Smooth muscle cell (in vitro differentiated cells): ENCODE measurements around the gene CSTF2. TPM values are rescaled to one million over a fixed set of nuclear protein-coding genes. Genes with fewer than 3 reads are reported as not detected.

Experiments
- DNase-seq: peaks from one replicate; lab custom pipeline; 2025; ENCODE audit not compliant: unreplicated experiment; lab: John Stamatoyannopoulos, UW
- H2AFZ ChIP-seq: fragments of 200-600 bp; sonication (generic); 2 replicates; pipeline ENCODE4 v1.6.0; 2016; ENCODE audit warnings: antibody characterized with exemption, low read depth, mild to moderate bottlenecking
- H3F3A ChIP-seq: fragments of 200-600 bp; sonication (generic); 2 replicates; pipeline ENCODE4 v1.6.0; 2017; ENCODE audit warnings: antibody characterized with exemption, low read depth
- H3K27ac ChIP-seq: fragments of 200-600 bp; sonication (generic); 2 replicates; pipeline ENCODE4 v1.5.1; 2016; ENCODE audit warnings: low read depth, mild to moderate bottlenecking
- H3K27me3 ChIP-seq: fragments of 200-600 bp; sonication (generic); 2 replicates; pipeline ENCODE4 v1.6.1; 2016; ENCODE audit warnings: low read depth, mild to moderate bottlenecking
- H3K36me3 ChIP-seq: fragments of 200-600 bp; sonication (generic); 2 replicates; pipeline ENCODE4 v1.5.1; 2016; ENCODE audit warnings: low read depth
- H3K4me1 ChIP-seq: fragments of 200-600 bp; sonication (generic); 2 replicates; pipeline ENCODE4 v1.5.1; 2016; ENCODE audit warnings: low read depth
- H3K4me2 ChIP-seq: fragments of 200-600 bp; sonication (generic); 2 replicates; pipeline ENCODE4 v1.6.0; 2016; ENCODE audit warnings: mild to moderate bottlenecking
- H3K4me3 ChIP-seq: fragments of 200-600 bp; sonication (generic); 2 replicates; pipeline ENCODE4 v1.5.1; 2016; ENCODE audit warnings: mild to moderate bottlenecking
- H3K79me2 ChIP-seq: fragments of 200-600 bp; sonication (generic); 2 replicates; pipeline ENCODE4 v1.6.0; 2016; ENCODE audit warnings: low read depth, mild to moderate bottlenecking
- H3K9ac ChIP-seq: fragments of 200-600 bp; sonication (generic); 2 replicates; pipeline ENCODE4 v1.6.0; 2016; ENCODE audit warnings: low read depth
- H3K9me3 ChIP-seq: fragments of 200-600 bp; sonication (generic); replicated peaks from 2 replicates; pipeline ENCODE4 v1.5.1; 2016; ENCODE audit warnings: low read depth
- H4K20me1 ChIP-seq: fragments of 200-600 bp; sonication (generic); 2 replicates; pipeline ENCODE4 v1.6.0; 2016; ENCODE audit warnings: low read depth
- WGBS: methylation state at CpG from one replicate; pipeline ENCODE4 v1.1.7; 2016; ENCODE audit warnings: low lambda C conversion rate; 5-methylcytosine and 5-hydroxymethylcytosine counted together
- polyA plus RNA-seq: library from polyadenylated mRNA; unstranded; fragments of >200 nt; fragmentation: Nextera tagmentation; extraction: Ambion mirVana; gene quantifications from 2 replicates; pipeline ENCODE4 v1.2.1, GENCODE V29; 2016
- small RNA-seq: library from RNA; depleted of rRNA; stranded (forward); fragments of <200 nt; gene quantifications from one replicate; pipeline ENCODE3, GENCODE V24; 2014
- total RNA-seq: library from RNA; depleted of rRNA; stranded (reverse); fragments of >200 nt; gene quantifications from 2 replicates; pipeline ENCODE4 v1.2.3, GENCODE V29; 2014
- TF ChIP-seq, protein P1 (sequence below): fragments of 200-600 bp; sonication (generic); IDR thresholded peaks from 2 replicates; pipeline ENCODE4 v1.5.1; 2017; ENCODE audit warnings: borderline replicate concordance, mild to moderate bottlenecking, antibody characterized with exemption; ENCODE audit not compliant: insufficient read depth, poor library complexity, severe bottlenecking

CSTF2 gene
- total and polyA plus RNA-seq, 2 experiments from 2014 or later = 16.7 to 23.0 TPM

DNA sequence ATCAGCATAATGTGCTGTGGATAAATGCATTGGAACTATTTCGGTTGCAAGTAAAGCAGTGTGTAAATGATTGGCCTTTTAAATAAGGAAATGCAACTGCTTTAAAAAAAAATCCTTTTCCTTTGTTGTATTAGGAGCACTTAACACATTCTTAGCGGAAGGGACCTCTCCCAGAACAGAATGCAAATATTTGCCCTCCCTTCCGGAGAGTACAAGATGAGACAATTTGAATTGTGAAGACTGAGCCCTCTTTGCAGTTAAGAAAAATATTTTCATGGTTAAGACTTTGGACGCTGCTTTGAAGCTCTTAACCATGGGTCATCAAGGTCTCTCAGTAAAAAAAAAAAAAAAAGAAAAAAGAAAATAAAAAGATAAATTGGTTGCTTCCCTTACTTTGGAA, 63.5 kb downstream of the CSTF2 start:
- Histone ChIP-seq H3K9me3 (peaks cover 3% of the 10 kb centered on the region), H3K4me2 (no peak overlapping the region), H3K27me3 (no peaks in the 10 kb centered on the region), H4K20me1 (no peaks in the 10 kb centered on the region), H3K27ac (no peak overlapping the region), H3F3A (no peaks in the 10 kb centered on the region), H3K4me3 (no peak overlapping the region), H3K79me2 (no peaks in the 10 kb centered on the region), H3K36me3 (no peaks in the 10 kb centered on the region), H2AFZ (no peak overlapping the region), H3K9ac (no peak overlapping the region), H3K4me1 (no peaks in the 10 kb centered on the region)
- DNase-seq = no peak
- 46% methylated on average over 4 of the region's 4 CpGs for WGBS
- TF ChIP-seq, protein P1, sequence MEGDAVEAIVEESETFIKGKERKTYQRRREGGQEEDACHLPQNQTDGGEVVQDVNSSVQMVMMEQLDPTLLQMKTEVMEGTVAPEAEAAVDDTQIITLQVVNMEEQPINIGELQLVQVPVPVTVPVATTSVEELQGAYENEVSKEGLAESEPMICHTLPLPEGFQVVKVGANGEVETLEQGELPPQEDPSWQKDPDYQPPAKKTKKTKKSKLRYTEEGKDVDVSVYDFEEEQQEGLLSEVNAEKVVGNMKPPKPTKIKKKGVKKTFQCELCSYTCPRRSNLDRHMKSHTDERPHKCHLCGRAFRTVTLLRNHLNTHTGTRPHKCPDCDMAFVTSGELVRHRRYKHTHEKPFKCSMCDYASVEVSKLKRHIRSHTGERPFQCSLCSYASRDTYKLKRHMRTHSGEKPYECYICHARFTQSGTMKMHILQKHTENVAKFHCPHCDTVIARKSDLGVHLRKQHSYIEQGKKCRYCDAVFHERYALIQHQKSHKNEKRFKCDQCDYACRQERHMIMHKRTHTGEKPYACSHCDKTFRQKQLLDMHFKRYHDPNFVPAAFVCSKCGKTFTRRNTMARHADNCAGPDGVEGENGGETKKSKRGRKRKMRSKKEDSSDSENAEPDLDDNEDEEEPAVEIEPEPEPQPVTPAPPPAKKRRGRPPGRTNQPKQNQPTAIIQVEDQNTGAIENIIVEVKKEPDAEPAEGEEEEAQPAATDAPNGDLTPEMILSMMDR = no peak

Small RNA genes within 50 kb of the gene (small RNA-seq; reads per million reads assigned to genes)
- gene RF00411 = not detected

Other genes starting within 250 kb of the CSTF2 start
- gene TNMD, start 235.5 kb upstream of the CSTF2 start, total RNA-seq = not detected in 2 replicates
- not detected in 2 replicates for gene TNMD, start 235.5 kb upstream of the CSTF2 start, polyA plus RNA-seq
- gene TSPAN6, start 183.6 kb upstream of the CSTF2 start, total RNA-seq = 86.4 and 104 TPM in 2 replicates
- gene TSPAN6, start 183.6 kb upstream of the CSTF2 start, polyA plus RNA-seq = 78.6 and 80.5 TPM in 2 replicates
- 118 and 151 TPM in 2 replicates for gene SRPX2, start 176.2 kb upstream of the CSTF2 start, total RNA-seq
- gene SRPX2, start 176.2 kb upstream of the CSTF2 start, polyA plus RNA-seq = 151 and 215 TPM in 2 replicates
- gene SYTL4, start 88.3 kb upstream of the CSTF2 start, total RNA-seq = 4.8 and 6.6 TPM in 2 replicates
- 8.0 and 10.5 TPM in 2 replicates for gene SYTL4, start 88.3 kb upstream of the CSTF2 start, polyA plus RNA-seq
- not detected in 2 replicates for gene NOX1, start 54.0 kb downstream of the CSTF2 start, total RNA-seq
- 0.35 TPM in 1 of 2 replicates, not detected in the other for gene NOX1, start 54.0 kb downstream of the CSTF2 start, polyA plus RNA-seq
- 0.72 and 2.2 TPM in 2 replicates for gene XKRX, start 108.5 kb downstream of the CSTF2 start, total RNA-seq
- not detected in 2 replicates for gene XKRX, start 108.5 kb downstream of the CSTF2 start, polyA plus RNA-seq
- not detected in 2 replicates for gene ARL13A, start 149.3 kb downstream of the CSTF2 start, total RNA-seq
- gene ARL13A, start 149.3 kb downstream of the CSTF2 start, polyA plus RNA-seq = not detected in 2 replicates
- gene TRMT2B, start 231.7 kb downstream of the CSTF2 start, total RNA-seq = 2.7 and 3.0 TPM in 2 replicates
- 3.1 and 3.4 TPM in 2 replicates for gene TRMT2B, start 231.7 kb downstream of the CSTF2 start, polyA plus RNA-seq